Fibroblast of pulmonary artery (primary cell): ENCODE measurements around the gene CSTF3.
A peak's percentile ranks its signal among the peaks of the same experiment; 100 is the strongest.

Source experiments
- DNase-seq: peaks from one replicate; pipeline ENCODE4 v3.0.0-alpha.2; 2010; ENCODE audit warnings: low read depth
- H3K4me3 ChIP-seq: replicated peaks from 2 replicates; pipeline ENCODE4 v1.5.1; 2011; ENCODE audit warnings: low read depth, mild to moderate bottlenecking, control low read depth, low read length, moderate library complexity
- TF ChIP-seq, protein P1 (sequence below): IDR thresholded peaks from 2 replicates; pipeline ENCODE4 v1.5.1; 2011; ENCODE audit warnings: mild to moderate bottlenecking, control low read depth, low read length, inconsistent platforms; ENCODE audit errors: missing control alignments

Gene CSTF3

DNA sequence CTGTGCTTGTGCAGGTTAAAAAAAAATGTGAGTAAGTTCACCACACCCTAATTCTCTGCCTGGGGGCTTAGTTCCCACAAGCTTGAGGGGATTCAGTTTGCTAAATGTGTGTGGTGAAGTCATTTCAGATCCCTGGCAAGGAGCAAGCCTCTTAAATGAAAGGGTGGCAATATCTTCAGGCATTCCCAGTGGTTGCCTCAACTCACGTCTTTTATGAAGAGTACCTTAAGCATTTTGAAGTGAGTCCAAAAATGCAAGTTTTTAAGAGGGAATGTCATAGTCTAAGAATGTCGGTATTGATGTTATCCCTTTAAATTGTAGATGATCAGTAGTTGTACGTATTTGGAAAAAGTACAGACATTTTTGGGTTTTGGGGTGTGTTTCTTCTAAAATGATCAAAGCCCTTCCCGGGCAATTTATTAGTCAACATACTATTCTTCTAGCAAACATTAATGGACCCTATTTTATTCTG, 117.0 kb downstream of the CSTF3 start:
- no peak overlapping the region for H3K4me3 ChIP-seq
- no peak for DNase-seq
- TF ChIP-seq, protein P1, sequence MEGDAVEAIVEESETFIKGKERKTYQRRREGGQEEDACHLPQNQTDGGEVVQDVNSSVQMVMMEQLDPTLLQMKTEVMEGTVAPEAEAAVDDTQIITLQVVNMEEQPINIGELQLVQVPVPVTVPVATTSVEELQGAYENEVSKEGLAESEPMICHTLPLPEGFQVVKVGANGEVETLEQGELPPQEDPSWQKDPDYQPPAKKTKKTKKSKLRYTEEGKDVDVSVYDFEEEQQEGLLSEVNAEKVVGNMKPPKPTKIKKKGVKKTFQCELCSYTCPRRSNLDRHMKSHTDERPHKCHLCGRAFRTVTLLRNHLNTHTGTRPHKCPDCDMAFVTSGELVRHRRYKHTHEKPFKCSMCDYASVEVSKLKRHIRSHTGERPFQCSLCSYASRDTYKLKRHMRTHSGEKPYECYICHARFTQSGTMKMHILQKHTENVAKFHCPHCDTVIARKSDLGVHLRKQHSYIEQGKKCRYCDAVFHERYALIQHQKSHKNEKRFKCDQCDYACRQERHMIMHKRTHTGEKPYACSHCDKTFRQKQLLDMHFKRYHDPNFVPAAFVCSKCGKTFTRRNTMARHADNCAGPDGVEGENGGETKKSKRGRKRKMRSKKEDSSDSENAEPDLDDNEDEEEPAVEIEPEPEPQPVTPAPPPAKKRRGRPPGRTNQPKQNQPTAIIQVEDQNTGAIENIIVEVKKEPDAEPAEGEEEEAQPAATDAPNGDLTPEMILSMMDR: no peak

DNA sequence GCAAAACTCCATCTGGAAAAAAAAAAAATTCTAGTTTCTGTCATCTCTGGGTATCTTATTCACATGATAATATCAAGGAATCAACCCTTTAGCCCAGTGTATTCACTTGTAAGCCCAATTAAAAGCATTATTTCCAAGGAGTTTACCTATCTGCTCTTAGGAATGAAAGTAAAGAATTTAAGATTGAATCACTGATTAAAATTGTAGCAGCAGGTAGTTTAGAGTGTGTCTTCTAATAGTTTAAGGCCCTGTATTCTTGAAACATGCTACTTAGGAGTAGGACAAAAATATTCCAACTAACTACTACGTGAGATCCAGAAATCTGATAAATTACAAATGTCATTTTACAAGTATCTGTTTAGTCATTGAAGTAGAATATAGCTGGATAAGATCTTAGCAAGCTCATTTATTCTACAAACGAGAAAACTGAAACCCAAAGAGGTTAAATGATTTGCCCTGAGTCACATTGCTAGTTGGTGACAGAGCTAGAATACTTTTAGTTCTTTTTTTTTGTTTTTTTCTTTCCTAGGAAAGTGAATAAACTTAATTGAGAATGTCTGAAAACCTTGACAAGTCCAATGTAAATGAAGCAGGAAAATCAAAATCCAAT, 118.0 kb downstream of the CSTF3 start:
- no peak overlapping the region for H3K4me3 ChIP-seq
- TF ChIP-seq, protein P1: no peak
- DNase-seq: no peak

DNA sequence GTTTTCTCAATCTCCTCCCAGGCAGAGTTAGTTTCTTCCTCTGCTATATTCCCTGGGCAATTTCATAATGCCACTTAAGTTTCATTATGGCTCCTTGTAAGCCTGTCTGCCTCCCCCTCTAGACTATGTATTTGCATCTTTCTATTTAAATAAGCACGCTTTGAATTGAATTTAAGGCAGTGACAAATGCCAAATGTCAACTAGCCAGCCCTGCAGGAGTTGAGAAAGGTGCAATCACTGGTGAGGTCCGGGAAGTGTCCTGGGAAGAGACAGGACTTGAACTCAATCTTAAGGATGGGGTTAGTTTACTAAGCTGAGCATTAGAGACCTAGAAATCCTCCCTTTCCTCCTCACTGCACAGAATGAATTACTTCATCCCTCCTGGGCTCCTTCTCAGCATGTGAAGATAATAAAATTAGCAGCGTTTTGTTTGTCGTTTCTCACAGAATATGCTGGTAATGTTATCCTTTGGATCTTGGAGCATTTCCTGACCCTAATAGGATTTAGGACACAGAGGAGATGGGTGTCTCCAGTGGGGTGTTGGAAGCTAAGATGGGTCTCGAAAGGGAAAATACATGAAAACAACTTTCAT, 120.3 kb downstream of the CSTF3 start:
- TF ChIP-seq, protein P1: no peak
- no peak for DNase-seq
- H3K4me3 ChIP-seq: peak overlapping the region; percentile 84

DNA sequence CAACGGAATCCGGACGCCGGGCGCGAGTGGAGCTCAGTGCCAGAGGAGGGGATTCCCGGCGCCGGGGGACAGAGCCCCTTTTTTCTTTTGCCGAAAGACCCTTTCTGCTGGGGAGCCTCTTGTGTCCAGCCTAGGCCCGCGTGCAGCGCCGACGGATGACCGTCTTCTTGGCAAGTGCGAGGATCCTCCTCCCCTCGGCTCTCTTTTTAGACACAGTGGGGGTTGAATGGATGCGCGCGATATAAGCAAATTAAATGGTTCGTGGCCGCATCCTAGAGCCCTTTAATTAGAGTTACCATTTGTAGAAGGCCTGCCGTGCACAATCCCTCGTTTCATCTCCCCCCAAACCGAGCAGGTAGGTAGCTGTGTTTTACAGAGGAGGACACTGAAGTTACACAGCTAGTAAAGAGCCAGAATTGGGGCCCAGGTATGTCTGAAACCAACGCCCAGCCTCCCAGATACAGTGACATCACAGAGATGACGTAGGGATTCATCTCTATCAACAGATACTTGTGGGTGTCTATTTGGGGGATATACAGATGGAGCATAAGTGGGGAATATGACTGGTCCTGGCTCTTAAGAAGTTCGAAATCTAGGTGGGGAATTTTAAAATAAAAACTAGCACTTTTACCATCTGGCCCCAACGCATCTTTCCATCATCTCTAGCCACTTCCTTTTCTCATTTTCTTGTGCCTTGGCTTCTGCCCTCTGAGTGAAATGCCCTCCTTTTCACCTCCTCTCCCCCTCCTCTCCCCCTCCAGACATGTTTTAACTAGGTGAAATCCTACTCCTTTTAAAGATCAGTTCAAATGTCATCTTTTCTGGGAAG, 121.0 kb downstream of the CSTF3 start:
- TF ChIP-seq, protein P1: no peak
- peak overlapping the region; percentile 84 for H3K4me3 ChIP-seq
- DNase-seq: no peak

DNA sequence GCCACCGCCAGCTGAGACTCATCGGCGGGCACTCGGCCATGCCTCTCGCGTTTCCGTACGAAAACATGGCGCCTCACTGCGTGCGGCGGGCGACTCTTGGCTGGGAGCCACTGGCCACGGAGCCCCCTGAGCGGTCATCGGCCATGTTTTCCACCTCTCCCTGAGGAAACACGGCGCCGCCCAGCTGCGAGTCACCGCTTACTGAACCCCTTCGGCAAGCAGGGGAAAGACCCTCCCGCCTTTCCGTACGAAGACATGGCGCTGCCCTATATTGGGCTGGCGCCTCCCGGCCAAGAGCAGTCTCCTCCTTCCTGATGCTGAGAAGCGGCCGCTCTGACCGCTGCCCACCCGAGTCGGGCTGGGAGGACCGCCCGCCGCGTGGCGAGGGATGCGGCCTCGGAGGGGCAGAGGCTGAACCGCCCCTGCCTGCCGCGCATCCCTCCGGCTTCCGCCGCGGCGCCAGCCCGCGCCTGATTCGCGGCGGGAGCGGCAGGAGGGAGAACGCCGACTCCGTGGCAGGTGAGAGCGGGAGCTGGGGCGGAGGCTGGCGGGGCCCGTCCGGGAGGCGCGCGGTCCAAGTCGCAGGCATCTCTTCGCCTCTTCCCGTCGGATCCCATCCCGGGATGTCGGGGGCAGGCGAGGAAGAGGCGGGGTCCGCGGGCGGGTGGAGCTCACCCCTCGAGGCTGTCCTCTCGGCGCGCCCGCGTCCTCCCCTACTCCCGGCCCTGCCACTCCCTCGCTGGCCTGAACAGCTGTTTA, 121.8 kb downstream of the CSTF3 start, which contains the start of gene TCP11L1:
TSS of gene TCP11L1 (plus strand) at position 299 of the 759 bp plus-strand sequence. CDS start 4,202 bp downstream, outside the sequence.
- TF ChIP-seq, protein P1: no peak
- peak within 1 kb of the TSS; percentile 84 for H3K4me3 ChIP-seq
- peak; percentile 95 for DNase-seq

DNA sequence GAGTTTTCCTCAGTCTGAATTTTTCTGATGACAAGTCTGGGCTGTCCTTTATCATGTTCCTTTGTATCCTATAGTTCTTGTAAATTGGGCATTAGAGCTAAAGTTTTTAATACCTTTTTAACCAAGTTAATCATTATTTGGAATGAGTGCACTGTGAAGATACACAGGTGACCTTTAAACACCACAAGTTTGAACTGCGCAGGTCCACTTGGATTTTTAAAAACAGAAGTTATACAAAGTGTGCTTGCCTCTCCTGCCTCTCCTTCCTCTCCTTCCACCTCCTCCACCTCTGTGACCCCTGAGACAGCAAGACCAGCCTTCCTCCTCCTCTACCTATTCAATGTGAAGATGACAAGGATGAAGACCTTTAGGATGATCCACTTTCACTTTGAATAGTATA, 126.3 kb downstream of the CSTF3 start:
- H3K4me3 ChIP-seq: no peak overlapping the region
- TF ChIP-seq, protein P1: no peak
- no peak for DNase-seq
